ENCODE data around the gene CLRN3.

DNA sequence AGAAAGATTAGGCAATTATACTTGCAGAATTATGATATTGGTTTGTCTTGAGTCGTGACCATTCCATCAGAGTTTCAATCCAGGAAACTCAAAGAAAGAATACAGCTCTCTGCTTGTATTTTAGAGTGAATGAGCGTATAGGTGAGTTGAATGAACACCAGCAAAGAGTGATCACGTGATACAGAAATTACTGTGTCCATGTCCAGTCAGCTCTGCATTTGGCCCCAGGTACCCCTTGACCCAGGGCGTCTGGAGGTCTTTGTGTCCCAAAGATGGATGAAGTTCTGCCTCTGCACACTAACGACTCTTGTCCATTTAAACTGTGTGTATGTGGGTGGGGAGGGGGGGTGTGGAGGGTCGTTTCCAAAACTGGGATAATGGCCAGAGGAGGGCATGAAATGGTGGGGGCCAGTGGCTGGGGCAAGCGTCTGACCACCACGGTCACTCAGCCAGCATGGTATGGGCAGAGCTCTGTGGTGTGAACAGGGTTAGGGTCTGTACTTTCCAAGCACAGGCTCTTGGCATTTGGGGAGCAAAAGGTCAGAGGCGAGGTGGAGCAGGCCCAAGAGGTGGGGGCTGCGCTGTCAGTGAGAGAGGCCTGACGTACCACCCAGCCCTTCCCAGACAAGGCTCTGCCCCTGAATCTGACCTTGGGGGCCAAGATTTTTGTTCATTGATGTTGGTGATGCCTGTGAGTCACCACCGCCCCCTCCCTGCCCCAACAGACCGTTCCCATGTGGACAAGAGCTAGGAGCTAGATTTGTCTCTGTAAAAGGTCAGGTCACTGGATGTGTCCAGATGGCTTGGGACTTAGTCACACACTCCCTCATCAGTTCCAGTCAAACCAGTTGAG, 15.6 kb upstream of the CLRN3 start:
- no peak for TF ChIP-seq TAF1 (IDR thresholded peaks at IDR 0.05; ENCODE audit: borderline replicate concordance, insufficient read depth, low read length)
- TF ChIP-seq SIN3A (IDR thresholded peaks at IDR 0.05; ENCODE audit: borderline replicate concordance, insufficient read depth, low read length) = no peak
- TF ChIP-seq REST (IDR thresholded peaks at IDR 0.05; ENCODE audit: insufficient read depth in 1 of 2, low read depth in 2 of 2, low read length in 2 of 2) = no peak

Data from PFSK-1 (cell line).